HepG2 (cell line): ENCODE data around the gene SEC61A1. TPM values are rescaled to one million over a fixed set of nuclear protein-coding genes. Genes with fewer than 3 reads are reported as not detected.

Source experiments
- ATAC-seq: fragments of 200-7000 bp; cut with Tn5 transposase; 3 replicates; pipeline ENCODE4 v1.9.1; 2020; ENCODE audit warnings: mild to moderate bottlenecking, moderate library complexity
- BruUV-seq: library from RNA; stranded (reverse); fragments of 400-500 nt; replicated peaks from 2 replicates; lab custom pipeline; 2021; lab: Mats Ljungman, UMichigan
- CTCF ChIA-PET: fragments of 300-600 bp; formaldehyde crosslinking; extraction: SDS; loops from one replicate; lab custom pipeline; 2021; ENCODE audit warnings: low total read pairs, inconsistent platforms, low intra/inter-chr PET ratio; lab: Yijun Ruan, JAX
- POLR2A ChIA-PET: fragments of 350-600 bp; sonication (Branson Sonifier 250); formaldehyde crosslinking; loops from one replicate; lab custom pipeline; 2020; ENCODE audit warnings: antibody characterized with exemption, inconsistent platforms; lab: Yijun Ruan, JAX
- DNase-seq: peaks from one replicate; pipeline ENCODE4 v3.0.0-alpha.2; 2015; ENCODE audit warnings: low spot score
- FAIRE-seq: peaks from 3 replicates; lab custom pipeline; 2011; peaks lifted over from hg19 to GRCh38; lab: Jason Lieb, UNC
- H2AFZ ChIP-seq: one replicate; pipeline ENCODE4 v1.6.1; 2011; ENCODE audit warnings: low read length, inconsistent platforms
- H3K27ac ChIP-seq: fragments of 300-600 bp; 3 replicates; pipeline ENCODE4 v1.8.0; 2011; ENCODE audit warnings: mixed run types, mild to moderate bottlenecking, mixed read lengths, low read length, inconsistent platforms; ENCODE audit not compliant: insufficient read depth; ENCODE audit errors: extremely low read length
- H3K27me3 ChIP-seq, 2 experiments: fragments of 200-600 bp in 1 of 2; 2 replicates in 1 of 2; 3 replicates in 1 of 2; pipeline versions ENCODE4 v1.6.0 to v1.8.0; 2011; ENCODE audit warnings: low read length in 2 of 2, mild to moderate bottlenecking in 2 of 2, moderate library complexity in 2 of 2, inconsistent platforms in 1 of 2; ENCODE audit not compliant: insufficient read depth in 2 of 2, control insufficient read depth in 1 of 2
- H3K36me3 ChIP-seq, 2 experiments: fragments of 200-600 bp in 1 of 2; replicated peaks in 1 of 2; 2 replicates in 1 of 2; 3 replicates in 1 of 2; pipeline versions ENCODE4 v1.5.1 to v1.8.0; 2011; ENCODE audit warnings: low read length in 2 of 2, inconsistent platforms in 1 of 2; ENCODE audit not compliant: insufficient read depth in 2 of 2, control insufficient read depth in 1 of 2
- H3K4me1 ChIP-seq: 2 replicates; pipeline ENCODE4 v1.5.1; 2012; ENCODE audit warnings: low read length, inconsistent platforms; ENCODE audit not compliant: insufficient read depth
- H3K4me2 ChIP-seq: 2 replicates; pipeline ENCODE4 v1.6.0; 2011; ENCODE audit warnings: low read depth, low read length, inconsistent platforms
- H3K4me3 ChIP-seq, 3 experiments: fragments of 200-600 bp in 1 of 3; sonication (generic), shearing (Covaris generic) in 1 of 3; replicated peaks in 1 of 3; 2 replicates each; pipeline ENCODE4 v1.5.1; 2011 to 2016; ENCODE audit warnings: low read length in 3 of 3, inconsistent platforms in 2 of 3, low read depth in 2 of 3, mild to moderate bottlenecking in 2 of 3, control low read depth in 1 of 3, mixed read lengths in 1 of 3; ENCODE audit not compliant: insufficient read depth in 1 of 3
- H3K79me2 ChIP-seq: one replicate; pipeline ENCODE4 v1.6.1; 2011; ENCODE audit warnings: low read length, inconsistent platforms; ENCODE audit not compliant: insufficient read depth
- H3K9ac ChIP-seq: 2 replicates; pipeline ENCODE4 v1.6.0; 2011; ENCODE audit warnings: mild to moderate bottlenecking, low read depth, low read length, inconsistent platforms; ENCODE audit not compliant: insufficient read depth
- H3K9me3 ChIP-seq: 2 replicates; pipeline ENCODE4 v1.5.1; 2012; ENCODE audit warnings: mild to moderate bottlenecking, low read length
- H4K20me1 ChIP-seq: 2 replicates; pipeline ENCODE4 v1.6.0; 2011; ENCODE audit warnings: inconsistent platforms, mild to moderate bottlenecking, low read length, moderate library complexity; ENCODE audit not compliant: insufficient read depth
- CEBPB ChIP-seq: IDR thresholded peaks from 2 replicates; pipeline ENCODE4 v1.6.1; 2011; ENCODE audit warnings: low read depth, low read length, improper control_type of control experiment, borderline replicate concordance
- DMAP1 ChIP-seq: IDR thresholded peaks from 2 replicates; pipeline ENCODE4 v1.6.1; 2016
- HDAC1 ChIP-seq: sonication (generic); formaldehyde crosslinking; IDR thresholded peaks from 2 replicates; pipeline ENCODE4 v1.5.1; 2020; ENCODE audit warnings: mild to moderate bottlenecking, missing genetic modification reagents
- KLF16 ChIP-seq, 2 experiments: sonication (generic) in 1 of 2; formaldehyde crosslinking in 1 of 2; IDR thresholded peaks; 2 replicates each; pipeline versions ENCODE4 v1.6.1 to v1.8.0; 2016 to 2023; ENCODE audit warnings: missing genetic modification reagents in 2 of 2, missing compliant biosample characterization in 1 of 2
- MTF2 ChIP-seq: sonication (generic); formaldehyde crosslinking; IDR thresholded peaks from 2 replicates; pipeline ENCODE4 v1.5.0; 2020; ENCODE audit warnings: missing genetic modification reagents, borderline replicate concordance
- NKX3-1 ChIP-seq: sonication (generic); formaldehyde crosslinking; IDR thresholded peaks from 2 replicates; pipeline ENCODE4 v1.5.0; 2020; ENCODE audit warnings: missing genetic modification reagents
- SAP130 ChIP-seq: IDR thresholded peaks from 2 replicates; pipeline ENCODE4 v1.6.1; 2016; ENCODE audit warnings: low read depth
- YY1 ChIP-seq: IDR thresholded peaks from 2 replicates; pipeline ENCODE4 v1.6.1; 2011; ENCODE audit warnings: low read length, low read depth, moderate library complexity, mild to moderate bottlenecking; ENCODE audit not compliant: insufficient read depth, insufficient replicate concordance
- ZBTB38 ChIP-seq: sonication (generic); formaldehyde crosslinking; IDR thresholded peaks from 2 replicates; pipeline ENCODE4 v1.5.1; 2020; ENCODE audit warnings: mild to moderate bottlenecking, missing genetic modification reagents
- ZFX ChIP-seq: sonication (generic); formaldehyde crosslinking; IDR thresholded peaks from 2 replicates; pipeline ENCODE4 v1.4.0; 2020; ENCODE audit warnings: mild to moderate bottlenecking, low read depth, missing genetic modification reagents, moderate library complexity
- ZNF274 ChIP-seq: sonication (generic); formaldehyde crosslinking; IDR thresholded peaks from 2 replicates; pipeline ENCODE4 v1.5.1; 2020; ENCODE audit warnings: mild to moderate bottlenecking, missing genetic modification reagents
- ZNF282 ChIP-seq: fragments of 450-650 bp; IDR thresholded peaks from 2 replicates; pipeline ENCODE4 v1.6.1; 2018; ENCODE audit not compliant: partially characterized antibody
- ZNF768 ChIP-seq: sonication (generic); formaldehyde crosslinking; IDR thresholded peaks from 2 replicates; pipeline ENCODE4 v1.4.0; 2020; ENCODE audit warnings: missing genetic modification reagents
- ZNF878 ChIP-seq: sonication (generic); formaldehyde crosslinking; IDR thresholded peaks from 2 replicates; pipeline ENCODE4 v1.8.1; 2023; ENCODE audit warnings: mild to moderate bottlenecking, missing genetic modification reagents, moderate library complexity
- WGBS: methylation state at CpG from one replicate; pipeline ENCODE4 v1.1.6; 2017; ENCODE audit warnings: low lambda C conversion rate; 5-methylcytosine and 5-hydroxymethylcytosine counted together
- in situ Hi-C: cut with HindIII; loops from 2 replicates; pipeline ENCODE4 v1.10.0; 2017; ENCODE audit warnings: low pct_unique_long_range_greater_than_20kb; ENCODE audit not compliant: extremely low pct_ligation_motif_present
- intact Hi-C: fragments of 100-400 bp; cut with micrococcal nuclease; formaldehyde crosslinking; loops from one replicate; pipeline ENCODE4 v1.10.0; 2022; ENCODE audit not compliant: unreplicated experiment
- polyA plus RNA-seq, 8 experiments: library from polyadenylated mRNA; depleted of rRNA in 3 of 8; stranded (reverse) in 7 of 8; unstranded in 1 of 8; fragments of >200 nt; fragmentation: Illumina TruSeq in 4 of 8; extraction: Trizol in 4 of 8; gene quantifications; 2 replicates each; pipeline versions ENCODE4 v1.2.1 to v1.2.3, GENCODE V29; 2011 to 2016; ENCODE audit warnings: low read depth in 4 of 8, missing spikeins in 1 of 8, mixed read lengths in 1 of 8; ENCODE audit not compliant: insufficient read depth in 1 of 8
- total RNA-seq, 5 experiments: library from RNA; depleted of rRNA; stranded (reverse); fragments of >200 nt; fragmentation: Illumina TruSeq; extraction: Trizol; gene quantifications; 2 replicates each; pipeline ENCODE4 v1.2.3, GENCODE V29; 2016; ENCODE audit warnings: low read depth in 1 of 5
- TF ChIP-seq, protein P1 (sequence below): sonication (generic); formaldehyde crosslinking; IDR thresholded peaks from 2 replicates; pipeline ENCODE4 v1.4.0; 2020; ENCODE audit warnings: mild to moderate bottlenecking, missing genetic modification reagents
- TF ChIP-seq, protein P2 (sequence below): sonication (generic); formaldehyde crosslinking; IDR thresholded peaks from 2 replicates; pipeline ENCODE4 v1.5.1; 2020; ENCODE audit warnings: mild to moderate bottlenecking, missing genetic modification reagents, moderate library complexity

Gene SEC61A1
- total and polyA plus RNA-seq, 2 of the 13 experiments (the other 11 are each of a cell fraction or from before 2014, with no cell fraction given): 170 to 203 TPM

DNA sequence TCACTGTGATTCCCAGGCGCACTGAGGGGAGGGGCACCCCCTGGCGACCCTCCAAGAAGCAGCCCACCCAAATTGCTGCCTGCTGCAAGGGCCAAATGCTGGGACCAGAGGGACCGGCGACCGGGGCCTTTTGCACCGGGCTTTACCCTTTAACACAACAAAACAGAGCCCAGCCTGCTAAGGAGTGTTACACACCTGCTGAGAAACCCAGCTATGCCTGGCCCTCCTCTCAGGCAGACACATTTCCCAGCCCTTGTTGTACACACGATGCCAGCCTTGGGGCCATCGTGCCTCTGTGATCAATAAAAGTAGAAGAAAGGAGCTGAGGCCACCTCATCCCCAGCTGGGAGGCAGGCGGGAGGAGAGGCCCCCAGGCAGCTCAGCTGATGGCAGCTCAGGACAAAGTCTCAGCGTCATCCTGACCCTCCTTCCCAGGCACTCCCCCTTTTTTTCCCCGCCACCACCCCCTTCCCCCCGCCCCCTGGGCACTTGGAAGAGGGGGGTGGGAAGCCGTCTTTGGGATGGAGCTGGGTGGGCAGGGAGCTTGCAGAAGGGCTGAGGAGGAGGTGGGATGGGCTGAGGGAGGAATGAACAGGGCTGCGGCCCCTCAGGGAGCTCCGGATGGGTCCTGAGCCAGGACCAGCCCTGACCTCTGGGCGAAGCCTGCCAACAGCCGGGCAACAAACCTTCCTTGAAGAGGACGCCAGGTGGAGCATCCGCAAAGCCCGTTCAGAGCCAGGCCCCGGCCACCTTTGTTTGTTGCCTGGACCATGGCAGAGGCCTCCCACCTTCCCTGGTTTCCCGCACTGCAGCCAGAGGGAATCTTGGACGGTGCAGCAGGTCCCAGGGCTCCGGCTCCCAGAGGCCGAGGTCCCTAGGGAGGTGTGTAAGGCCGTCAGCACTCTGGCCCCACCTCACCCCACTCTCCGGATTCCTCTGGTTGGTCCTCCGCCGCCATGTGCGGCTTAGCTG lies 45.9 kb upstream of the SEC61A1 start (continued):
- no peak for TF ChIP-seq KLF16 (CRISPR knock-in tag; IDR thresholded peaks at IDR 0.05)
- TF ChIP-seq ZBTB38: 0 out of 2 replicates have a peak, but pooled peaks have one; percentile 49
- TF ChIP-seq ZNF768: no peak
- no peak for TF ChIP-seq ZNF282
- peak; percentile 40; the same call in 1 of the 2 replicates for TF ChIP-seq ZFX (CRISPR knock-in tag)
- TF ChIP-seq MTF2: no peak

DNA sequence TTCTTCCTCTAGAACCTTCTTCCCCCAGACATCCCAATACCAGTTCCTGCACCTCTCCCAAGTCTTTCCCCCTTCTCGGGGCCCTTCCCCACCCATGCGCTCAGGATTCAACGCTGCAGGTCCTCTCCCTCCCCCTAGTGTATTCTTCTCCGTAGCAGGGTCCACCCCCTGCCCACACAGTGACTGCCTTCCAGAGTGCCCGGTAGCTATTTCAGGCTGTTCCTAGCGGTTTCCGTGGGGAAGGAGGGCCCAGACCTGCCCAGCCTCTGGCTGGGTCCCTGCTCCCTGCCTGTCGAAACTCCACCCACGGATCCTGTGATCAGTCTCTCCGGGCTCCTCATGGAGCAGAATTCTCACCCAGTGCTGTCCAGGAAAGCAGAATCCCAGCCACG lies 45.2 kb upstream of the SEC61A1 start:
- ATAC-seq (peak; percentile 69), FAIRE-seq (no peak), DNase-seq (no peak)
- intact Hi-C loops (no loop called here), in situ Hi-C loops (no loop called here)
- Histone ChIP-seq H2AFZ (peak overlapping the region; percentile 92), H4K20me1 (no peaks in the 10 kb centered on the region), H3K79me2 (no peaks in the 10 kb centered on the region), H3K36me3 (no peaks in the 10 kb centered on the region), H3K4me3 (peak overlapping the region; percentile 30 to 67 (median 50); a peak in 5 of 6 replicates), H3K4me1 (peaks cover 35% of the 10 kb centered on the region), H3K9ac (no peak overlapping the region), H3K27me3 (peaks cover 0 to 14% of the 10 kb centered on the region in 2 experiments; a peak in 2 of 5 replicates), H3K9me3 (no peaks in the 10 kb centered on the region), H3K27ac (no peak overlapping the region), H3K4me2 (peak overlapping the region; percentile 91)
- POLR2A ChIA-PET: interaction anchor here (1.4 kb wide), 1 partner anchor 29 kb away, joined by 6 read pairs; no protein-coding TSS in a partner anchor
- whole genome bisulfite sequencing: 21% methylated on average over 9 of the region's 11 CpGs
- CTCF ChIA-PET: no interaction called here
- BruUV-seq: no TSS peak
- TF ChIP-seq NKX3-1 (CRISPR knock-in tag) (no peak), ZFX (CRISPR knock-in tag) (peak; percentile 28; the same call in 1 of the 2 replicates), ZNF878 (CRISPR knock-in tag) (no peak), CEBPB (no peak), DMAP1 (CRISPR knock-in tag) (0 out of 2 replicates have a peak, but pooled peaks have one; percentile 14), SAP130 (peak; percentile 25; the same call in 1 of the 2 replicates), HDAC1 (CRISPR knock-in tag) (0 out of 2 replicates have a peak, but pooled peaks have one; percentile 37), YY1 (no peak), ZNF274 (CRISPR knock-in tag) (no peak)
- TF ChIP-seq, protein P1, sequence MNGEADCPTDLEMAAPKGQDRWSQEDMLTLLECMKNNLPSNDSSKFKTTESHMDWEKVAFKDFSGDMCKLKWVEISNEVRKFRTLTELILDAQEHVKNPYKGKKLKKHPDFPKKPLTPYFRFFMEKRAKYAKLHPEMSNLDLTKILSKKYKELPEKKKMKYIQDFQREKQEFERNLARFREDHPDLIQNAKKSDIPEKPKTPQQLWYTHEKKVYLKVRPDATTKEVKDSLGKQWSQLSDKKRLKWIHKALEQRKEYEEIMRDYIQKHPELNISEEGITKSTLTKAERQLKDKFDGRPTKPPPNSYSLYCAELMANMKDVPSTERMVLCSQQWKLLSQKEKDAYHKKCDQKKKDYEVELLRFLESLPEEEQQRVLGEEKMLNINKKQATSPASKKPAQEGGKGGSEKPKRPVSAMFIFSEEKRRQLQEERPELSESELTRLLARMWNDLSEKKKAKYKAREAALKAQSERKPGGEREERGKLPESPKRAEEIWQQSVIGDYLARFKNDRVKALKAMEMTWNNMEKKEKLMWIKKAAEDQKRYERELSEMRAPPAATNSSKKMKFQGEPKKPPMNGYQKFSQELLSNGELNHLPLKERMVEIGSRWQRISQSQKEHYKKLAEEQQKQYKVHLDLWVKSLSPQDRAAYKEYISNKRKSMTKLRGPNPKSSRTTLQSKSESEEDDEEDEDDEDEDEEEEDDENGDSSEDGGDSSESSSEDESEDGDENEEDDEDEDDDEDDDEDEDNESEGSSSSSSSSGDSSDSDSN (CRISPR knock-in tag): 0 out of 2 replicates have a peak, but pooled peaks have one; percentile 23
- TF ChIP-seq, protein P2, sequence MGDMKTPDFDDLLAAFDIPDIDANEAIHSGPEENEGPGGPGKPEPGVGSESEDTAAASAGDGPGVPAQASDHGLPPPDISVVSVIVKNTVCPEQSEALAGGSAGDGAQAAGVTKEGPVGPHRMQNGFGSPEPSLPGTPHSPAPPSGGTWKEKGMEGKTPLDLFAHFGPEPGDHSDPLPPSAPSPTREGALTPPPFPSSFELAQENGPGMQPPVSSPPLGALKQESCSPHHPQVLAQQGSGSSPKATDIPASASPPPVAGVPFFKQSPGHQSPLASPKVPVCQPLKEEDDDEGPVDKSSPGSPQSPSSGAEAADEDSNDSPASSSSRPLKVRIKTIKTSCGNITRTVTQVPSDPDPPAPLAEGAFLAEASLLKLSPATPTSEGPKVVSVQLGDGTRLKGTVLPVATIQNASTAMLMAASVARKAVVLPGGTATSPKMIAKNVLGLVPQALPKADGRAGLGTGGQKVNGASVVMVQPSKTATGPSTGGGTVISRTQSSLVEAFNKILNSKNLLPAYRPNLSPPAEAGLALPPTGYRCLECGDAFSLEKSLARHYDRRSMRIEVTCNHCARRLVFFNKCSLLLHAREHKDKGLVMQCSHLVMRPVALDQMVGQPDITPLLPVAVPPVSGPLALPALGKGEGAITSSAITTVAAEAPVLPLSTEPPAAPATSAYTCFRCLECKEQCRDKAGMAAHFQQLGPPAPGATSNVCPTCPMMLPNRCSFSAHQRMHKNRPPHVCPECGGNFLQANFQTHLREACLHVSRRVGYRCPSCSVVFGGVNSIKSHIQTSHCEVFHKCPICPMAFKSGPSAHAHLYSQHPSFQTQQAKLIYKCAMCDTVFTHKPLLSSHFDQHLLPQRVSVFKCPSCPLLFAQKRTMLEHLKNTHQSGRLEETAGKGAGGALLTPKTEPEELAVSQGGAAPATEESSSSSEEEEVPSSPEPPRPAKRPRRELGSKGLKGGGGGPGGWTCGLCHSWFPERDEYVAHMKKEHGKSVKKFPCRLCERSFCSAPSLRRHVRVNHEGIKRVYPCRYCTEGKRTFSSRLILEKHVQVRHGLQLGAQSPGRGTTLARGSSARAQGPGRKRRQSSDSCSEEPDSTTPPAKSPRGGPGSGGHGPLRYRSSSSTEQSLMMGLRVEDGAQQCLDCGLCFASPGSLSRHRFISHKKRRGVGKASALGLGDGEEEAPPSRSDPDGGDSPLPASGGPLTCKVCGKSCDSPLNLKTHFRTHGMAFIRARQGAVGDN (CRISPR knock-in tag): peak; percentile 45; the same call in 1 of the 2 replicates
